ENCODE measurements around the gene CLCN2.

DNA sequence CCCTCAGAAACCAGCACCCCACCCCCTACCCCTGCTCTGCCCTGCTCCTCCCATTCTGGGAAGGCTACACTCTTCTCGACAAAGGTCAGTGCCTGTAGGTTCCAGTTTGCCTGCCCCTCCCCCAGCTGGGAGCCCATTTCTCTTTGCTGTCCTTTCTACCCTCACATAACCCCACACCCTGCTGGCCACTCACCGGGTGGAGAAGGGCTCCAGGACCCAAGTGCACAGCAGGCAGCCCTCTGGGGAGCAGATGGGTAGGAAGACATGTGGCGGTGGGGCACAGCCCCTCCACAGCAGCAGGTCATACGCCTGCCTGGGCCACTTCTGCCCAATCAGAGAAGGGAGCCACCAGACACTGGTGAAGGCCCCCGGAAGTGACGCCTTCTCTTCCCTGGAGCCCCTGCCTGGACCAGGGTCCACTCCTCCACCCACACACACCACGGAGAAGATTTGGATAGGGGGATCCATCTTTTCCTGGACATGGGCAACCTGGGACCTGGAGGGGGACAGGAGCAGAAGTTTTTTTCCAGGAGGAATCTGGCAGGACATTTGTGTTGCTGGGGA is 16.6 kb upstream of the CLCN2 start, which contains the start of gene THPO:
- TF ChIP-seq CTCF (IDR thresholded peaks at IDR 0.05) (no peak), POLR2A (IDR thresholded peaks at IDR 0.05; ENCODE audit: low read depth) (no peak), POLR2AphosphoS5 (IDR thresholded peaks at IDR 0.05) (no peak), EP300 (IDR thresholded peaks at IDR 0.05) (no peak)

Data from esophagus muscularis mucosa (tissue), 4 donors.